ELF-1 (cell line): ENCODE data around the gene CCDC3.
A peak's percentile ranks its signal among the peaks of the same experiment; 100 is the strongest.
"Not testable (repeated sequence)": the region's sequence is repeated elsewhere in the genome, so short reads cannot be mapped to it uniquely, and the experiment has no call there.

ENCODE experiments used
- DNase-seq: peaks from one replicate; pipeline ENCODE4 v3.0.0-alpha.2; 2016; ENCODE audit warnings: low read depth, low spot score

The CCDC3 gene

DNA sequence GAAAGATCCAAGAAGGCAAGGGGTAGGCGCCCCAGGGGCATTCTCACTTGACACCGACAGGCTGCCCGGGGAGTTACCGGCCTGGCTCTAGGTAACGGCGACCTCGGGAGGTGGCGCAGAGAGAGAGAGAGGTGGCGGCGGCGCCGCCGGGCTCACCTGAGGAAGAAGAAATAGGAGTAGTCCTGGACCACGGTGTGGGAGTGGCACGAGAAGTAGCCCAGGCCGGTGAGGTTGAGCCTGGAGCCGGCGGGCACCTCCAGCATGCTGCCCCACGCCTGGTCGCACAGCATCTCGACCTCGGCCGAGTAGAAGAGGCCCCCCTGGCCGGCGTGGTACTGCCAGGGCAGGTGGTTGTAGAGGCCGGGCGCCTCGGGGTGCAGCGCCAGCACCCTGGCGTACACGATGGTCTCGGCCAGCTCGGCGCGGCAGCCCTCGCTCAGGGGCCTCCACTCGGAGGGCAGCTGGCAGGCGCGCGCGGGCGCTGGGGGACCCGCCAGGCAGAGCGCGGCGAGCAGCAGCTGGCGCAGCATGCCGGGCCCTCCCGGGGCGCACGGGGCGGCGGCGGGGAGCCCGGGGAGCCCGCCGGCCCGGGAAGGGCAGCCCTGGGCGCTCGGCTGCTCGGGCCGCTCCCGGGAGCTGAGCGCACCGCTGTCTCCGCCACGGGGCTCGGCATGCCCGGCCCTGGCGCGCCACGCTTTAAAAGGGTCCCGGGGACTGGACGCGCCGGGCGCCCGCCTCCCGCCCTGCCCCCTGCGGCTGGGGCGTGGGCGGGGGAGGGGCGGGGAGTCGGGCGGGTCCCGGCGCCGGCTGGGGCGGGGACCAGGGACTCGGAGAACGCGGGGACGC, at the start of gene CCDC3:
TSS of gene CCDC3 (minus strand) at position 673 of the 846 bp plus-strand sequence. CDS start at position 530, 143 bp downstream.
- peak; percentile 74 for DNase-seq

DNA sequence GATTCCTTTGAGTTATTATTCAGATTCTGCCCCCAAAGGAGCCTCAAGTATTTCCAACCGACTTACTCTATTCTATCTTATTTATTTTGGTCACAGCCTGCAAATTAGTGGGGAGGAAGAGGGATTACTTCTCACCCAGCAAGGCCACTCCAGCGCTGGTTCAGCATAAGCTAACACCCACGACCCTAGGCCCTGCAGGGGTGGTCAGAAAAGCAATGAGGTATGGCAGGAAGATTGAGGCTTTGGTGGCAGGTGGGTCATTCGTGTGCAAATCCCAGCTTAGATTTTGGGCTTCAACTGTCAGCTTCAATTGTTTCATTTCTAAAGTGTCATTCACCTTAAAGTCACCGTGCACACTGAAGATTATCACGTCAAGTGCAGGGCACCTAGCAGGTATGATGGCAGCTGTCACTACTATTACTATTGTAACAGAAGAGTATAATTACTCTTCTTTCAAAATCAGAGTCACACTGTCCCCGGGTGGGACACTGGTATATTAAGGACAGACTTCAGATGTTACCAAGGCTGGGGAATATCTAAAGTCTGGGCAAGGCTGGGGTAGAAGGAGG, 49.7 kb upstream of the CCDC3 start:
- DNase-seq, result no peak

GRCh38 chr10:13049774-13050420, 48.4 kb upstream of the CCDC3 start:
- DNase-seq, result peak; percentile 16

DNA sequence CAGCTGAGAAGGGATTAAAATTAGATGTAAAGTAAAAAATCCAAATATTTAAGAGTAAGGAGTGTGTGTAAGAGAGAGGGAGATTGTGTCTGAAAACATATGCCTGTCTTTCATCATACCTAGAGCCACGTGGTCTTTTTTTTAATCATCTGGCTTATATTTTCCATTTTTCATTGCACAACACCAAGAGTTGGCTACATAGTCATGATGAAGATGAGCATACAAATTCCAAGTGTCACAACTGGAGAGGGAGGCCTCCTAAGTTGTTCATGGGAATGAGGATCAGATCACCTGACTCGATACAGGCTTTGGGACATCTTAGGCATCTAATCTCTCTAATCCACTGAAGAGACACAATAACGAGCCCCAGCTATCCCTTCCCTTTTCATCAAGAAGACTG, 47.2 kb upstream of the CCDC3 start:
- no peak for DNase-seq

- no peak for DNase-seq
These were observed 46.2 kb upstream of the CCDC3 start for GRCh38 chr10:13047529-13048206.

DNA sequence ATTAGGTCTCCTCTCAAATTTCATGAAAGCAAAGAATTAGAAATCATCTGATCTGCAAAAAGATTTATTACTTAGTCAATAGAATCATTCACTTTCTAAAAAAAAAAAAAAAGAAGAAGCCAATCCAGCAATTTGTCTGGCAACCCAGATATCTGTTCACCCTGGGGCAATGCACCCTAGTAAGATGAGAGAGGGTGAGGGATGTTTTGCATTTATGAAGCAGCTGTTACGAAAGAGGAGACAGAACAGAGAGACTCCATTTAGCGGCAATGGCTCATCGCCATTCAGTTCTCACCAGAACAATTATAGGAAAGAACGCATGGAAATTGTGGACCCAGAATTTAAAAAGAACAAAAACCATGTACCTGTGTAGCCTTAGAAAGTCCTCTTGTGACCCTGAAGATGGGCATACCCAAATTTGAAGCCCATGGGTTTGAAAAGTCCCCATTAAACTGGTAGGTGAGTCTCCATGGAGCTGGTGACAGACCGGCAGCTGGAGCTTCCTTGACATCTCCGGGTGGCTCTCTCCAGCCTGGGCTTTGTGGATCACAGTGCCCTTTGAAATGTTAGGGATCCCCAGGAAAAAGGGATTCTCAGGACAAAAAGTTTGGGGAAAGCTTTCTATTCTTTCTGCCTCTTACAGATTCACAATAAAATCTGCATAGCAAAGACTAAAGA, 45.5 kb upstream of the CCDC3 start:
- no peak for DNase-seq

GRCh38 chr10:13043520-13043919, 42.0 kb upstream of the CCDC3 start:
- no peak for DNase-seq

DNA sequence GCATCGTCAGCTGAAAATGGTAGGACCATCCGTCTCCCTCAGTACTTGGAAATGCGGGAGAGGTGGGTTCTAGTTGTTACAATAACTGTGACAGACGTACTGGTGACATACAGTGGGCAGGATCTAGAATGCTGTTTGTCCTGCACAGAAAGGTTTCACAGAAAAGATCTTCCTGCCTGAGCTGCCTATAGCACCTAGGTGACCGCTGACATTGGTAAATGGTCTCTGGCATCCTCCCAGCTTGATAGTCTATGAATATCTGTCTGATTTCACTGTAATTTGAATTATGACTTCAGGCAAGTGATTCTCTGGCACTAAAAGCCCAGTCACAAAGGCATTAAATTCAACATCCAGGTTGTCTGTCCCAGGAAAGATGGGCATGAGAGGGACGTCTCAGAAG, 38.2 kb upstream of the CCDC3 start:
- no peak for DNase-seq

GRCh38 chr10:13038391-13038790, 36.9 kb upstream of the CCDC3 start:
- DNase-seq, result no peak

DNA sequence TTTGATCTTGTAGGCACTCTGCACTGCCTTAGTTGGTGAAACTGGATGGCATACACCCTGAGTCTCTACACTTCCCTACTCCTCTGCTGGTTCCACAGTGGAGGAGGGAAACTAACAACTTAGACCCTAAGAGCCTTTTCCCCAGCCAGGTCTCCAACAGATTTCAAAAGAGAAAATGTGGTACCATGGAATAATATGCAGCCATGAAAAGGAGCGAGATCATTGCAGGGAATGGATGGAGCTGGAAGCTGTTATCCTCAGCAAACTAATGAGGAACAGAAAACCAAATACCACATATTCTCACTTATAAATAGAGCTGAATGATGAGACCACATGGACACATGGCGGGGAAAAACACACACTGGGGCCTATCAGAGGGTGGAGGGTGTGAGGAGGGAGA, 36.3 kb upstream of the CCDC3 start:
- DNase-seq, result no peak

- no peak for DNase-seq
These were observed 35.3 kb upstream of the CCDC3 start for GRCh38 chr10:13036841-13037240.

- DNase-seq, result not testable (repeated sequence)
These were observed 34.2 kb upstream of the CCDC3 start for GRCh38 chr10:13035731-13036130.

DNA sequence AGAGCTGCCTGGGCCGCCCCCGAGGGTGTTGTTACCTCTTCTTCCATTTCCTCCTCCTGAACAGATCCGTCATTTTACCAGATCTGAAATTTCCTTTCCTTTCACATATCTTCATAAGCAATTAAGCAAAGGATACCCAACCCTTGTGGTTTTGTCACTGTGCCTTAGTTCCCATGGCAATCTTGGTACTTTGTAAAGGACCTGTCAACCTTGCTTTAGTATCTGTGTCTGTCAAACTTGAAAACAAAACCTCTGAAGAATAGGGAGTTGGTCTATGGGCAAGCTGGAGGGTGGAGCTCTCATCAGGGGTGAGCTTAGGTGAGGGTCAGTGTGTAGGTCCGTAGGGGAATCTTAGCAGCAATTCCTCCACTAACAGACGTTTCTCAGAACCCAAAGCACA, 25.4 kb upstream of the CCDC3 start:
- DNase-seq, result no peak

DNA sequence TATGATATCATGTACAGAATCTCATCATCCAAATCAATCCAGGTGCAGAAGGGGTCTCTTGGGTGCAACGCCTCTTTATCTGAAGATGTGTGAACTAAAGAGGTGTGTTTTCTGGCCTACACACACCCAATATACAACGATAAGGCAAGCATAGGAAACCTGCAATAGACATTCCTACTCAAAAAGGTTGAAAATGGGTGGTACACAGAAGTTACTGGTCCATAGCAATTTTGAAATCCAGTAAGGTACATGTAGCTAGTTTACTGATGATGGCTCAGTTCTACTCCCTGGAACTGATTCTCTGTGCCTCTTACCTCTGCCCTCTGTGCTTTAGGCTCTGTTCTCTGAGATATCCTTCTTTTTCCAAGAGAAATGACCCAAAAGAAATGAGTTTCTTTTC, 22.2 kb upstream of the CCDC3 start:
- DNase-seq, result no peak

GRCh38 chr10:13019280-13019679, 17.8 kb upstream of the CCDC3 start:
- DNase-seq, result no peak

DNA sequence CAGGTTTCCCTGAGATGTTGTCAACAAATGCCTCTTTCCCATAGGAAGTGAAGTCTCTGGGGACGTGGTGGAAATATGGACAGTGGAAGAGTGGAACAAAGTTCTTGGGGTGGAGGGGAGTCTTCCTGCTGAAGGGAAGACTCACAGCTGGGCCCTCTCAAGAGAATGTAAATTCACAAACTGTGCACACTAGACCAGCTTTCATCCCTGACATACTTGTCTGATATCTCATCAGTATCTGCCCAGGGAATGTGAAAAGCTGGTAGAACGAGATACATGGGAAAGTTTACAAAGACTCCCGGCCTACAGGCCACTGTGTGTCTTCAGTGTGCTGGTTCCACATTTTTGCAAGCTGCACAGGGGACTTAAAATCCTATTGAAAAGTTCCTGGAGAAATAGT, 16.7 kb upstream of the CCDC3 start:
- no peak for DNase-seq

DNA sequence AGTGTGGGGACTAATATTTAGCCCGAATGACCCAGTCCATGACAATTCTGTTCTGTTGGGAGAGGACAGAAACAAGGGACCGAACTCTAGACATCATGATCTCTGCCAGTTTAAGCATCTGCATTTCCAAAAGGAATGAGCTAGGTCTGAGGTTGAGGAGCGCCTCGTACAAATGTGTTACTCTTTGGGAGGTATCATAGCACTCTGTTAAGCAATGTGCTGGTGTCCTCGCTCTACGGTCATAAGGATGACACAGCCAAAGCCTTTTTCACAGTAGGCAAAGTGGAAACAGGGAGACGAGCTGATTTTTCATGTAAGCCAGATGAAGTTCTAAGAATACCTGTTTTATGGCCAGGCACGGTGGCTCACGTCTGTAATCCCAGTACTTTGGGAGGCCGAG, 15.4 kb upstream of the CCDC3 start:
- no peak for DNase-seq

DNA sequence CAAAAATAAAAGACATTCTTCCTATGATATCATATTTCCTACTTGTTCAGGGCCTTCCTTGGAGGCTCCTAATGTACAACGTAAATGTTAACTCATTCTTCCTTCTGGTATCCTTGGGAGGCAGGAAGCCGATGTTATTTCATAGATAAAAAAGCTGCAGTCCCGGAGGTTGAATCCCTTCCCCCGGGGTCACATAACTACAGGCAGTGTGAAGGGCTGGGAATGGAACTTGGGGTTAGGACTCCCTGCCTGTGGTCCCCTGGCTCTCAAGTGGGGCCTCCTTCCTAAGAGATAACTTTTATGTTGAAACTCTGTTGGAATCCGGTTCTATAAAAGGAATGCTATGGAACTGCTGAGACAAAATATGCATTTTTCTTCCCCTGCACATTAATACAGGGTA, 14.9 kb upstream of the CCDC3 start:
- no peak for DNase-seq

- DNase-seq, result no peak
These were observed 4.5 kb upstream of the CCDC3 start for GRCh38 chr10:13006037-13006436.

GRCh38 chr10:13003759-13004158, 2.2 kb upstream of the CCDC3 start:
- no peak for DNase-seq

DNA sequence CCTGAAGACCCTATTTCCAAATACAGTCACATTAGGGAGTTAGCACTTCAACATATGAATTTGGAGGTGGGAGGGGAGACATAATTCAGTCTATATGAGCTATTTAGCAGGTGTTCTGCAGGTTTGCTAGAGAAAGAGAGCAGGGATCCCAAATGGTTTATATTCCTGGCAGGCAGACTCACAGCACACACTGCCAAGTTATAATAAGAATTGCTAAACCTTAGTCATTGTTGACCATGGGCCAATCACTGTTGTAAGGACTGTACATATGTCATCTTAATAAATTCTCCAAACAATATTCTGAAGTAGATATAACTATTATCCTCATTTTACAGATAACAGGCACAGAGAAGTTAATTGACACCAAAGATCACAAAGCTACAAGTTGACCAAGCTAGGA, 1.5 kb upstream of the CCDC3 start:
- DNase-seq, result no peak

DNA sequence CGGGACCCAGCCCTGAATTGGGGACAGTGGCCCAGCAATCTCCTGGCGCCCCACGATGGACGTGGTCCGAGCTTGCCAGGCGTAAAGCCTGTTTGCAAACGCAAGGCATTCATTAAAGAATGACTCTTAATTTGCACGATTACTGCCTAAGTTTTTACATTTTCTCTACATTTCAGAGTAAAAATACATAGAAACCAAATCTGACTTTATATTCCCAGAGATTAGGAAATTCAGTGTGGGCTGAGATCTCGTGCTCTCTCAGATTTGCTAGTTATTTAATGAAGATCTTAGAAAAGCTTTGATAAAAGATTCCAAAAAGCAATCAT, 337 bp upstream of the CCDC3 start:
- no peak for DNase-seq
